H9 (cell line): ENCODE results near the gene EPHX1. TPM values are rescaled to one million over a fixed set of nuclear protein-coding genes. Genes with fewer than 3 reads are reported as not detected.

ENCODE experiments used
- DNase-seq: peaks from one replicate; pipeline ENCODE4 v3.0.0-alpha.2; 2017
- H2AFZ ChIP-seq: one replicate; pipeline ENCODE4 v1.6.1; 2013; ENCODE audit warnings: mild to moderate bottlenecking, low read length, control low read depth, moderate library complexity
- H2AK5ac ChIP-seq: 2 replicates; pipeline ENCODE4 v1.6.1; 2013; ENCODE audit warnings: low read length, control low read depth, mixed read lengths; ENCODE audit not compliant: insufficient read length
- H2BK120ac ChIP-seq: one replicate; pipeline ENCODE4 v1.6.1; 2013; ENCODE audit warnings: low read depth, mild to moderate bottlenecking, low read length, control low read depth, inconsistent platforms; ENCODE audit not compliant: poor library complexity, severe bottlenecking
- H2BK12ac ChIP-seq: 2 replicates; pipeline ENCODE4 v1.6.1; 2013; ENCODE audit warnings: low read length, control low read depth, mixed read lengths, low read depth; ENCODE audit not compliant: insufficient read length
- H2BK15ac ChIP-seq: 2 replicates; pipeline ENCODE4 v1.6.1; 2013; ENCODE audit warnings: low read depth, low read length, control low read depth
- H2BK20ac ChIP-seq: one replicate; pipeline ENCODE4 v1.6.1; 2013; ENCODE audit warnings: low read depth, mild to moderate bottlenecking, low read length, control low read depth, inconsistent platforms; ENCODE audit not compliant: poor library complexity, severe bottlenecking
- H2BK5ac ChIP-seq: 2 replicates; pipeline ENCODE4 v1.6.1; 2013; ENCODE audit warnings: low read length, control low read depth, mixed read lengths; ENCODE audit not compliant: insufficient read length
- H3K14ac ChIP-seq: 2 replicates; pipeline ENCODE4 v1.6.1; 2013; ENCODE audit warnings: low read length, control low read depth; ENCODE audit not compliant: insufficient read depth
- H3K18ac ChIP-seq: 2 replicates; pipeline ENCODE4 v1.6.1; 2013; ENCODE audit warnings: low read depth, mild to moderate bottlenecking, mixed read lengths, low read length, control low read depth; ENCODE audit not compliant: insufficient read length
- H3K23ac ChIP-seq: 2 replicates; pipeline ENCODE4 v1.6.1; 2013; ENCODE audit warnings: low read length, control low read depth, mixed read lengths, low read depth; ENCODE audit not compliant: insufficient read length
- H3K23me2 ChIP-seq: 2 replicates; pipeline ENCODE4 v1.6.1; 2013; ENCODE audit warnings: low read depth, mild to moderate bottlenecking, mixed read lengths, low read length, control low read depth; ENCODE audit not compliant: insufficient read length, poor library complexity, severe bottlenecking
- H3K27ac ChIP-seq: 2 replicates; pipeline ENCODE4 v1.5.1; 2013; ENCODE audit warnings: low read length, control low read depth, mixed read lengths, low read depth; ENCODE audit not compliant: insufficient read length
- H3K27me3 ChIP-seq: 2 replicates; pipeline ENCODE4 v1.6.1; 2013; ENCODE audit warnings: low read length, control low read depth, inconsistent platforms; ENCODE audit not compliant: insufficient read depth
- H3K4ac ChIP-seq: 2 replicates; pipeline ENCODE4 v1.6.1; 2013; ENCODE audit warnings: low read depth, mild to moderate bottlenecking, control low read depth, inconsistent platforms, low read length, moderate library complexity
- H3K4me1 ChIP-seq: 2 replicates; pipeline ENCODE4 v1.6.1; 2013; ENCODE audit warnings: low read length, control low read depth, inconsistent platforms; ENCODE audit not compliant: insufficient read depth
- H3K4me2 ChIP-seq: 2 replicates; pipeline ENCODE4 v1.6.1; 2013; ENCODE audit warnings: low read length, control low read depth, mixed read lengths; ENCODE audit not compliant: insufficient read length, insufficient read depth
- H3K56ac ChIP-seq: 2 replicates; pipeline ENCODE4 v1.6.1; 2013; ENCODE audit warnings: low read depth, mild to moderate bottlenecking, mixed read lengths, low read length, control low read depth; ENCODE audit not compliant: insufficient read length
- H3K79me1 ChIP-seq: 2 replicates; pipeline ENCODE4 v1.6.1; 2013; ENCODE audit warnings: low read depth, mild to moderate bottlenecking, moderate library complexity, low read length, control low read depth, inconsistent platforms; ENCODE audit not compliant: insufficient read depth, poor library complexity, severe bottlenecking
- H3K79me2 ChIP-seq: 2 replicates; pipeline ENCODE4 v1.6.1; 2013; ENCODE audit warnings: low read length, control low read depth, inconsistent platforms; ENCODE audit not compliant: insufficient read depth
- H3K9ac ChIP-seq: 2 replicates; pipeline ENCODE4 v1.6.1; 2013; ENCODE audit warnings: low read length, control low read depth, mixed read lengths; ENCODE audit not compliant: insufficient read length; ENCODE audit errors: extremely low read depth
- H3K9me3 ChIP-seq: one replicate; pipeline ENCODE4 v1.6.1; 2013; ENCODE audit warnings: low read depth, low read length, inconsistent platforms; ENCODE audit not compliant: control insufficient read depth
- H3T11ph ChIP-seq: one replicate; pipeline ENCODE4 v1.6.1; 2013; ENCODE audit warnings: mild to moderate bottlenecking, low read length, control low read depth, inconsistent platforms
- H4K20me1 ChIP-seq: one replicate; pipeline ENCODE4 v1.6.1; 2013; ENCODE audit not compliant: control insufficient read depth, insufficient read length, insufficient read depth
- H4K5ac ChIP-seq: 2 replicates; pipeline ENCODE4 v1.6.1; 2013; ENCODE audit warnings: low read depth, mild to moderate bottlenecking, mixed read lengths, low read length, control low read depth; ENCODE audit not compliant: insufficient read length
- H4K8ac ChIP-seq: replicated peaks from 2 replicates; pipeline ENCODE4 v1.6.1; 2013; ENCODE audit warnings: low read length, control low read depth, mixed read lengths, low read depth; ENCODE audit not compliant: insufficient read length
- H4K91ac ChIP-seq: 2 replicates; pipeline ENCODE4 v1.6.1; 2013; ENCODE audit warnings: low read depth, mild to moderate bottlenecking, moderate library complexity, mixed read lengths, low read length, control low read depth; ENCODE audit not compliant: insufficient read length
- H3K27ac Mint-ChIP-seq, 3 experiments: 2 replicates in 2 of 3; 3 replicates in 1 of 3; pipeline ENCODE4 v1.8.0; 2020 to 2021; ENCODE audit warnings: mixed read lengths in 3 of 3, mild to moderate bottlenecking in 1 of 3, moderate library complexity in 1 of 3
- H3K27me3 Mint-ChIP-seq: 2 replicates; pipeline ENCODE4 v1.8.0; 2021; ENCODE audit warnings: low read depth, mild to moderate bottlenecking, moderate library complexity, mixed read lengths
- H3K36me3 Mint-ChIP-seq, 3 experiments: 2 replicates in 2 of 3; 3 replicates in 1 of 3; pipeline ENCODE4 v1.8.0; 2020 to 2021; ENCODE audit warnings: low read depth in 3 of 3, mixed read lengths in 3 of 3; ENCODE audit not compliant: insufficient read depth in 1 of 3
- H3K4me1 Mint-ChIP-seq, 2 experiments: 2 replicates each; pipeline ENCODE4 v1.8.0; 2020; ENCODE audit warnings: mixed read lengths in 2 of 2
- H3K4me3 Mint-ChIP-seq, 2 experiments: 2 replicates in 1 of 2; 3 replicates in 1 of 2; pipeline ENCODE4 v1.8.0; 2020 to 2021; ENCODE audit warnings: mild to moderate bottlenecking in 2 of 2, mixed read lengths in 2 of 2, moderate library complexity in 1 of 2
- H3K9me3 Mint-ChIP-seq, 2 experiments: 2 replicates in 1 of 2; 3 replicates in 1 of 2; pipeline ENCODE4 v1.8.0; 2020; ENCODE audit warnings: mild to moderate bottlenecking in 2 of 2, mixed read lengths in 2 of 2, moderate library complexity in 1 of 2
- CTCF ChIP-seq: fragments of 200-600 bp; sonication (generic); conservative IDR thresholded peaks from 3 replicates; pipeline ENCODE4 v1.8.0; 2021; ENCODE audit warnings: antibody characterized with exemption, mild to moderate bottlenecking
- WGBS: extraction: QIAGEN DNeasy Blood & Tissue Kit; methylation state at CpG from one replicate; pipeline ENCODE4 v1.1.7; 2013; ENCODE audit warnings: missing lambda C conversion rate, low lambda C conversion rate, mixed read lengths; ENCODE audit not compliant: insufficient read length; ENCODE audit errors: extremely low coverage; 5-methylcytosine and 5-hydroxymethylcytosine counted together
- total RNA-seq: library from RNA; stranded (reverse); gene quantifications from 2 replicates; pipeline ENCODE4 v1.2.1, GENCODE V29; 2021

The EPHX1 gene
- total RNA-seq, 1 experiment from 2014 or later = 40.6 TPM

- Histone ChIP-seq H3K79me2 (no peaks in the 10 kb centered on the region), H2BK12ac (no peak overlapping the region), H3K79me1 (no peaks in the 10 kb centered on the region), H2AK5ac (no peak overlapping the region), H2BK5ac (no peak overlapping the region), H2BK20ac (no peak overlapping the region), H3K27me3 (no peaks in the 10 kb centered on the region), H2BK120ac (no peak overlapping the region), H4K20me1 (peaks cover 2% of the 10 kb centered on the region), H3K56ac (no peak overlapping the region), H3K4me1 (no peaks in the 10 kb centered on the region), H3K9ac (no peak overlapping the region), H2AFZ (no peak overlapping the region), H3K27ac (no peak overlapping the region), H3K9me3 (no peaks in the 10 kb centered on the region), H3K4me2 (no peak overlapping the region), H3K23me2 (no peaks in the 10 kb centered on the region), H2BK15ac (no peak overlapping the region), H3K4ac (no peak overlapping the region), H3T11ph (no peak overlapping the region), H3K23ac (no peak overlapping the region), H4K8ac (no peak overlapping the region), H4K5ac (no peak overlapping the region), H4K91ac (no peak overlapping the region), H3K14ac (no peak overlapping the region), H3K18ac (no peak overlapping the region)
- H3K4me3 Mint-ChIP-seq = no peak overlapping the region
- H3K27ac Mint-ChIP-seq = no peak overlapping the region
- no peaks in the 10 kb centered on the region; a peak in 1 of 4 replicates for H3K4me1 Mint-ChIP-seq
- no CpG with 5 or more reads among the region's 7 CpGs for WGBS
- no peak for DNase-seq
- H3K9me3 Mint-ChIP-seq = no peaks in the 10 kb centered on the region
- H3K36me3 Mint-ChIP-seq = peaks cover 52 to 94% (median 59%) of the 10 kb centered on the region in 3 experiments
- TF ChIP-seq CTCF = no peak
- no peaks in the 10 kb centered on the region for H3K27me3 Mint-ChIP-seq
Measured at GRCh38 chr1:225857256-225857655, 47.3 kb downstream of the EPHX1 start.
